Activated naive CD4-positive, alpha-beta T cell treated with anti-CD3 and anti-CD28 coated beads, Interleukin-2, amount 50 U/mL, for 72 hours (primary cell): Measurements from ENCODE around the gene BRD3OS. TPM values are rescaled to one million over a fixed set of nuclear protein-coding genes. Genes with fewer than 3 reads are reported as not detected.

Experiments used
- ATAC-seq, 2 donors: fragments of 150-1000 bp; cut with Tn5 transposase; 2 replicates each; pipeline ENCODE4 v1.10.0; 2021; ENCODE audit warnings: mild to moderate bottlenecking in 2 of 2, moderate library complexity in 2 of 2
- DNase-seq, 2 donors: peaks; one replicate each; pipeline ENCODE4 v3.0.0; 2021 to 2022; ENCODE audit warnings: low spot score in 2 of 2
- H3K27ac Mint-ChIP-seq, 2 donors: one replicate each; pipeline ENCODE4 v1.8.0; 2022; ENCODE audit warnings: mild to moderate bottlenecking in 2 of 2, mixed read lengths in 2 of 2
- H3K36me3 Mint-ChIP-seq, 2 donors: one replicate each; pipeline ENCODE4 v1.8.0; 2022; ENCODE audit warnings: mixed read lengths in 2 of 2
- H3K9me3 Mint-ChIP-seq, 2 donors: one replicate each; pipeline ENCODE4 v1.8.0; 2022; ENCODE audit warnings: mixed read lengths in 2 of 2
- total RNA-seq, 2 donors: library from RNA; stranded (reverse); gene quantifications; one replicate each; pipeline ENCODE4 v1.2.3, GENCODE V29; 2022

BRD3OS gene
- total RNA-seq, 2 donors from 2014 or later, result 3.7 to 19.8 TPM

- peak overlapping the region; percentile 14 to 69 for H3K27ac Mint-ChIP-seq
- H3K9me3 Mint-ChIP-seq, result no peaks in the 10 kb centered on the region
- H3K36me3 Mint-ChIP-seq, result no peaks in the 10 kb centered on the region
- no peak for ATAC-seq
- DNase-seq, result peak in 1 of 2 donors; percentile 34
Observed at GRCh38 chr9:134061019-134061687, 35.9 kb downstream of the BRD3OS start.

- ATAC-seq (no peak), DNase-seq (no peak)
- Mint-ChIP-seq H3K36me3 (no peaks in the 10 kb centered on the region), H3K9me3 (no peaks in the 10 kb centered on the region), H3K27ac (peak overlapping the region in 1 of 2 donors; percentile 14)
Observed at GRCh38 chr9:134061688-134062371, 36.5 kb downstream of the BRD3OS start.

GRCh38 chr9:134062461-134063087 is 37.3 kb downstream of the BRD3OS start:
- H3K27ac Mint-ChIP-seq, result peak overlapping the region in 1 of 2 donors; percentile 11
- no peaks in the 10 kb centered on the region for H3K36me3 Mint-ChIP-seq
- no peaks in the 10 kb centered on the region for H3K9me3 Mint-ChIP-seq
- ATAC-seq (no peak), DNase-seq (peak in 1 of 2 donors; percentile 47)

DNA sequence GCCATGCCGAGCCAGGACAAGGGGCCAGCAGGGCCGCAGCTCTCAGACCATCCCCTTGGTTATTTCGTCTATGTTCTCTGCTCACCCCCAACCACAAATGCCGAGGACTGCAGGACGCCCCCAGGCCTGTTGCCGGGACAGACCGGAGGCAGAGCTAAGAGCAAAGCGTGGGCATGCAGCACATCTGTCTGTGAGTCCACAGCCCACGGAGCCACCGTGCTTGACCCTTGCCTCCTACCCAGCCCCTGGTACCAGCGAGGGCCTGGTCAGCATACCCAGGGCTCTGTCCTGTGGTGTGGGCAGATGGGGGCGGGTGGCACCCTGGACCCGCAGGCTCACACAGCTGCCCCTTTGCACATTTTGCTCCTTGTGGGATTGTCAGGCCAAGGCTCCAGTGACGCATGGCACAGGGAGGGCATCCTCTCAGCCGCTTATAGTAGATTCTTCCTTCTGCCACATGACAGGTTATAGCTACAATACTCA is 37.8 kb downstream of the BRD3OS start:
- Mint-ChIP-seq H3K36me3 (no peaks in the 10 kb centered on the region), H3K27ac (peak overlapping the region in 1 of 2 donors; percentile 14), H3K9me3 (no peaks in the 10 kb centered on the region)
- DNase-seq (no peak), ATAC-seq (no peak)

DNA sequence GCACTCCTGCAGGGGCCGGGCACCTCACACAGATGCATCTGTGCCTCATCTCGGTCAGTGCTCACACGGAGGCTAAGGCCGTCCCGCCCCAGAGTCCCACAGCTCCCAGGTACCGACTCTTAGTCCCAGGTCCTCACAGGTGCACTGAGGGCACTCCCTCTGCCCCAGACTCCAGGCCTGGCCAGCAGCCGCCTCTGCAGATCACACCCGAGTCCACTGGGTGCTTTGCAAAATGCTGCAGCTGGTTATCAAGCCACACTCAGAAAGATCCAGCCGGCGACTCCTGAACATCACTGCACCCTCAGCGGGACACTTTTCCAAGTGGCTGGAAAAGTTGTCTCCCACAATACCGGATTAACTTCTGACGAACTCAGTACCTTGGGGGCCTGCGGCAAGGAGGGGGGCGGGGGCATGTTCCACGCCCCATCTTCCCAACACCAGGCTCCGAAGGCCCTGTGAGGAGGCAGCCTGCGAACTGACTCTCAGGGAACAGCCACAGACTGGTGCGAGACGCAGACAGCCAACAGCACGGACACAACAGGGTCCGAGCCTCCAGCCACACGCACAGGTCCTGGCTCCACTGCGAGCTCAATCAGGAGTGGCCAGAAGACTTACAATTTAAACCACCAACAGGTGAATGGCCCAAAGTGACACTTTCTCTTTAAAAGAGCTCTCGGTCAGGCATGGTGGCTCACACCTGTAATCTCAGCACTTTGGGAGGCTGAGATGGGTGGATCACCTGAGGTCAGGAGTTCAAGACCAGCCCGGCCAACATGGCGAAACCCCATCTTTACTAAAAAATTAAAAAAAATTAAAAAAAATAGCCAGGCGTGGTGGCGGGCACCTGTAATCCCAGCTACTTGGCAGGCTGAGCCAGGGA is 38.5 kb downstream of the BRD3OS start:
- no peaks in the 10 kb centered on the region for H3K9me3 Mint-ChIP-seq
- no peaks in the 10 kb centered on the region for H3K36me3 Mint-ChIP-seq
- DNase-seq (peak in 1 of 2 donors; percentile 51), ATAC-seq (no peak)
- no peak overlapping the region for H3K27ac Mint-ChIP-seq

- H3K27ac Mint-ChIP-seq, result no peak overlapping the region
- H3K36me3 Mint-ChIP-seq, result no peaks in the 10 kb centered on the region
- no peaks in the 10 kb centered on the region for H3K9me3 Mint-ChIP-seq
- ATAC-seq (no peak), DNase-seq (no peak)
Observed at GRCh38 chr9:134064711-134065110, 39.4 kb downstream of the BRD3OS start.

DNA sequence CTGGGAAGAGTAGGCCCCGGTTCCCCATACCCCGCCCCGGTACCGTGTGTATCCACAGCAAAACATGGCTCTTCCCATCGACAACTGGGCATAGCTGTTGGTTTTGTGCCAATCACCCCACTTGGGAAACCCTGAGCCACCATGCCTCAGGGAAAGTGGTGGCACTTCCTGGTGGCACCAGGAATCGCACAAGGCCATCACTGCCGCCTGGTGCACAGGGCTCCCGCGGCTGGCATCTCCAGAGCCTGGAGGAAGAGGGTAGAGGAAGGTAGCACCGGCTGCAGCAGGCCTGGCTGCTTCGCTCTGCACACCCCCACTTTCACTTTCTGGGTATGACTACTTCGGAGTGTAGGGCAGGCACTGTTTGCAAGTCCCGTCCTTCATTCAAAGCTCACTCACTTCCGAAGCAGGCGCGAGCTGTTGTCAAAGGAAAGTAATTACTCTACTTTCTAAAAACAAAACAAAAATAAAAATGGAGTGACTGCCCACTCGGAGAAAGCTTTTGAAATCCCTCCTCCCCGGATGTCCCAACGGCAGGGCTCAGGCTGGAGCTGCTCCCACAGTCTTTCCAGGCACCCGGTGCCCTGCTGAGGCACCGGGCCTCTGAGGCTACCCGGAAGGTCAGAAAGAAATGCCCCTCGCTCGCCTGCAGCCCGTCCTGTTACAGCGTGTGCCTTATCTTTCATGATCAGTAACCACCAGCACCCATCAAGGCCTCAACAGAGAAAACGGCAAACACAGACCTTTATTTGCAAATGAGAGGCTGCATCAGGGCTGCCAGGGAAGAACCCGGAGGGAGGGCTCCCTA is 40.5 kb downstream of the BRD3OS start:
- Mint-ChIP-seq H3K36me3 (no peaks in the 10 kb centered on the region), H3K27ac (peak overlapping the region; percentile 90 to 92), H3K9me3 (no peaks in the 10 kb centered on the region)
- peak; percentile 65 to 73 for DNase-seq
- ATAC-seq, result peak; percentile 62 to 70

- Mint-ChIP-seq H3K9me3 (no peaks in the 10 kb centered on the region), H3K27ac (peak overlapping the region; percentile 90 to 92), H3K36me3 (no peaks in the 10 kb centered on the region)
- DNase-seq (peak in 1 of 2 donors; percentile 43), ATAC-seq (no peak)
Observed at GRCh38 chr9:134066526-134066912, 41.2 kb downstream of the BRD3OS start.

- no peaks in the 10 kb centered on the region for H3K9me3 Mint-ChIP-seq
- peak; percentile 3 to 4 for ATAC-seq
- peak overlapping the region; percentile 90 to 92 for H3K27ac Mint-ChIP-seq
- DNase-seq, result peak; percentile 32 to 57
- H3K36me3 Mint-ChIP-seq, result no peaks in the 10 kb centered on the region
Observed at GRCh38 chr9:134066913-134067851, 41.9 kb downstream of the BRD3OS start.

DNA sequence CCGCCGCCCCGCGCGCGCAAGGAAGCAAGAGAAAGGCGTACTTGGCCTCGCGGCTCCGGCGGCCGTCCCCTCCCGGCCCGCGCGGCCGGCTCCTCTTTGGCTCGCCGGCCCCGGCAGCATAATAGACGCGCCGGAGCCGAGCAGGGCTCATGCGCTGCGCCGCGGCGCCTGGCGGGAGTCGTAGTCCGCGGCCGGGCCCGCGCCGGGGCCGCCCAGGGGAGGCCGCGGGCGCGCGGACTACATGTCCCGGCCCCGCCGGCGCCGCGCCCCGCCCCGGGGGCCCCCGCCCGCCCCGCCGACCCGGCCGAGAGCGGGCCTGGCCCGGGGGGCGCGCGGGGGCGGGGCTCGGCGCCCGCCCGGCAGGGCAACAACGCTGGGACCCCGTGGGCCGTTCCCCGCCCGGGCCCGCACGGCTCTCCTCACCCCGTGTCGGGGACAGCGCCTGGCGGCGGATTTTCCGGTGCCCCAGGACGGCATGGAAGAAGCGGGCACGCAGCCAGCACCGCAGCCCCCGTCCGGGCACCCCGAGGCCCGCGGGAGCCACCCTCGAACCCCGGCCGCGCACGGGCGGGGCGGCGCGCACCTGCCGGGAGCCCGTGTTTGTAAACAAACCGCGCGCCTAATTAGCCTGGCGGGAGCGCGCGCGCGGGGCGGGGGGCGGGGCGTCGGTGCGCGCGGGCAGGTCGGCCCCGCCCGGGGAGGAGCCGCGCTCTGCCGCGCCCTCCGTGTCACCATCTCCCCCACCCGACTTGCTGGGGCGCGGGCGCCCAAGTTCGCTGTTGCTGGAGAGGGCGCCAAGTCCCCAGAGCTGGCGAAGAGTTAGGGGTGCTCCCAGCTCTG is 42.8 kb downstream of the BRD3OS start, which contains the start of gene BRD3:
TSS of gene BRD3 (minus strand) at position 123 of the 840 bp plus-strand sequence. CDS start 14,549 bp downstream, outside the sequence.
- ATAC-seq, result peak; percentile 77 to 87
- Mint-ChIP-seq H3K36me3 (no peaks in the 10 kb centered on the region), H3K9me3 (no peaks in the 10 kb centered on the region), H3K27ac (peak within 1 kb of the TSS; percentile 72 to 90)
- peak; percentile 82 to 84 for DNase-seq

DNA sequence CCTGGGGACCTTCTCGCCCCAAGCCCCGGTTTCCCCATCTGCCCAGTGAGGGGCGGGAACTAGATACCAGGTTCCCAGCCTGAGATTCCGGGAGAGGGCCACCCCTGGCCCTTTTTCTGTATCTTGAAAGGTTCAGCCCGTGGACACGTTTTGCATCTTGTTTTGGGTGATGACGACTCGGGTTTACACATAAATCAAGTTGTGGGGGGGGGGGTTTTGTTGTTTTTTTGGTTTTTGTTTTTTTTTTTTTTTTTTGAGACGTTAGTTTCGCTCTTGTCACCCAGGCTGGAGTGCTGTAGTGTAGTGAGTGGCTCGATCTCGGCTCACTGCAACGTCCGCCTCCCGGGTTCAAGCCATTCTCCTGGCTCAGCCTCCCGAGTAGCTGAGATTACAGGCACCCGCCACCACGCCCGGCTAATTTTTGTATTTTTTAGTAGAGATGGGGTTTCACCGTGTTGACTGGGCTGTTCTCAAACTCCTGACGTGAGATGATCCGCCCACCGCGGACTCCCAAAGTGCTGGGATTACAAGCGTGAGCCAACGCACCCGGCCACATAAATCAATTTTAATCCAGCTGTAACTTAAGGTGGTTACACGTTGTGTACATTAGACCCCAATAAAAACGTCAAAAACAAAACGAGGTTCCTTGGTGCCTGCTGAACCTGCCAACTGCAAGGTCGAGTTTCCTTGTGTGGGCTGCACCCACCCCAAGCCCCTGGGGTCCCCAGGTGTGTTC is 43.6 kb downstream of the BRD3OS start:
- no peaks in the 10 kb centered on the region for H3K36me3 Mint-ChIP-seq
- peak overlapping the region; percentile 72 to 73 for H3K27ac Mint-ChIP-seq
- H3K9me3 Mint-ChIP-seq, result no peaks in the 10 kb centered on the region
- ATAC-seq (no peak), DNase-seq (no peak)

- DNase-seq (no peak), ATAC-seq (no peak)
- Mint-ChIP-seq H3K9me3 (no peaks in the 10 kb centered on the region), H3K27ac (peak overlapping the region in 1 of 2 donors; percentile 73), H3K36me3 (no peaks in the 10 kb centered on the region)
Observed at GRCh38 chr9:134069480-134070399, 44.5 kb downstream of the BRD3OS start.
